K562 treated with DMSO at 1 percent for 12 hours (cell line): Measurements from ENCODE around the gene BBX. TPM values are rescaled to one million over a fixed set of nuclear protein-coding genes. Genes with fewer than 3 reads are reported as not detected.

Experiments
- total RNA-seq: library from RNA; unstranded; fragments of 300-600 nt; gene quantifications from 2 replicates; pipeline ENCODE4 v1.2.3, GENCODE V29; 2022; ENCODE audit not compliant: insufficient read depth

BBX gene
- total RNA-seq: 2.5 and 20.3 TPM in 2 replicates

GRCh38 chr3:107522510-107523288 is at the start of gene BBX:
Gene BBX (plus strand): TSS chr3:107522962. CDS start chr3:107710461, 187,499 bp downstream.

Other genes starting within 250 kb of the BBX start
- not detected in 2 replicates for gene CCDC54, start 145.5 kb upstream of the BBX start, total RNA-seq